Measurements from ENCODE around the gene ARRDC4.

DNA sequence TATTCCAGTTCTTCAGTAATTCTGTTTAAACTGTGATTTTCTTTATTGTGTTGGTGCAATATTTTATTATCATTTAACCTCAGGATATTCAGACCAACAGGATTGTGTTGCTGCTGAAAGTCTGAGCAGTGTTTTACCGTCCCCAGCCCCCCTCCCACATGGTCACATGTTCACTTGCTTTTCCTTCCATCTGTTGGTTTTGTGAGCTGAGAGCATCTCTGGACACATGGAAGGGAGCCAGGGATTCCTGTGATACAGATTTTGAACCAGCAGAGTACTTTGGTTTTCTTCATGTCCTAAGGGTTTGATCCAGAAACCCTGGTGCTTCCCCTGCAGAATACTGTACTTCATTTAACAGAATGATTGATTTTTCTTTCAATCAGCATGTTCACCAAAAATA lies 11.9 kb downstream of the ARRDC4 start:
- no peak for TF ChIP-seq SAP30 (IDR thresholded peaks at IDR 0.05; ENCODE audit: insufficient read depth, insufficient replicate concordance, low read length)
- TF ChIP-seq NRF1 (IDR thresholded peaks at IDR 0.05; ENCODE audit: low read depth, low read length): no peak
- TF ChIP-seq, protein P1, sequence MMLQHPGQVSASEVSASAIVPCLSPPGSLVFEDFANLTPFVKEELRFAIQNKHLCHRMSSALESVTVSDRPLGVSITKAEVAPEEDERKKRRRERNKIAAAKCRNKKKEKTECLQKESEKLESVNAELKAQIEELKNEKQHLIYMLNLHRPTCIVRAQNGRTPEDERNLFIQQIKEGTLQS (IDR thresholded peaks at IDR 0.05; ENCODE audit: insufficient read depth, low read depth, low read length): no peak
- TF ChIP-seq EZH2 (IDR thresholded peaks at IDR 0.05; ENCODE audit: low read depth, low read length, severe bottlenecking): no peak
- TF ChIP-seq FOSL1 (IDR thresholded peaks at IDR 0.05; ENCODE audit: insufficient read depth, low read depth, low read length): no peak
- TF ChIP-seq, protein P2, sequence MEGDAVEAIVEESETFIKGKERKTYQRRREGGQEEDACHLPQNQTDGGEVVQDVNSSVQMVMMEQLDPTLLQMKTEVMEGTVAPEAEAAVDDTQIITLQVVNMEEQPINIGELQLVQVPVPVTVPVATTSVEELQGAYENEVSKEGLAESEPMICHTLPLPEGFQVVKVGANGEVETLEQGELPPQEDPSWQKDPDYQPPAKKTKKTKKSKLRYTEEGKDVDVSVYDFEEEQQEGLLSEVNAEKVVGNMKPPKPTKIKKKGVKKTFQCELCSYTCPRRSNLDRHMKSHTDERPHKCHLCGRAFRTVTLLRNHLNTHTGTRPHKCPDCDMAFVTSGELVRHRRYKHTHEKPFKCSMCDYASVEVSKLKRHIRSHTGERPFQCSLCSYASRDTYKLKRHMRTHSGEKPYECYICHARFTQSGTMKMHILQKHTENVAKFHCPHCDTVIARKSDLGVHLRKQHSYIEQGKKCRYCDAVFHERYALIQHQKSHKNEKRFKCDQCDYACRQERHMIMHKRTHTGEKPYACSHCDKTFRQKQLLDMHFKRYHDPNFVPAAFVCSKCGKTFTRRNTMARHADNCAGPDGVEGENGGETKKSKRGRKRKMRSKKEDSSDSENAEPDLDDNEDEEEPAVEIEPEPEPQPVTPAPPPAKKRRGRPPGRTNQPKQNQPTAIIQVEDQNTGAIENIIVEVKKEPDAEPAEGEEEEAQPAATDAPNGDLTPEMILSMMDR (IDR thresholded peaks at IDR 0.05; ENCODE audit: control extremely low read depth in 1 of 3, insufficient read depth in 1 of 3, low read depth in 1 of 3, low read length in 3 of 3): no peak
- no peak for TF ChIP-seq RXRA (IDR thresholded peaks at IDR 0.05; ENCODE audit: insufficient read depth, low read depth, low read length)
- no peak for TF ChIP-seq POLR2A (IDR thresholded peaks at IDR 0.05; ENCODE audit: control extremely low read depth in 1 of 2, low read depth in 2 of 2, low read length in 2 of 2)
- no peak for TF ChIP-seq SIRT6 (IDR thresholded peaks at IDR 0.05; ENCODE audit: low read length)
- no peak for TF ChIP-seq CEBPB (IDR thresholded peaks at IDR 0.05; ENCODE audit: low read depth, low read length)
- TF ChIP-seq ZNF274 (IDR thresholded peaks at IDR 0.05; ENCODE audit: borderline replicate concordance, extremely low read depth, low read length): no peak
- no peak for TF ChIP-seq EP300 (IDR thresholded peaks at IDR 0.05; ENCODE audit: borderline replicate concordance in 1 of 2, low read depth in 2 of 2, low read length in 2 of 2)
- TF ChIP-seq JUND (IDR thresholded peaks at IDR 0.05; ENCODE audit: low read length): no peak

All from H1 (cell line).